Omental fat pad (tissue), 4 donors: ENCODE data around the gene MSRB3. TPM values are rescaled to one million over a fixed set of nuclear protein-coding genes. Genes with fewer than 3 reads are reported as not detected.

Experiments
- ATAC-seq: fragments of 150-250 bp; one replicate; pipeline ENCODE4 v1.9.1; 2016; ENCODE audit warnings: mild to moderate bottlenecking, moderate library complexity; ENCODE audit not compliant: low FRiP score
- DNase-seq: peaks from one replicate; pipeline ENCODE4 v3.0.0-alpha.2; 2019; ENCODE audit warnings: low spot score
- total RNA-seq, 4 donors: library from RNA; depleted of rRNA; stranded (reverse); fragments of >200 nt; gene quantifications; one replicate each; pipeline ENCODE4 v1.1.0, GENCODE V29; 2016
- TF ChIP-seq, protein P1 (sequence below), 3 donors: fragments of 450-650 bp; IDR thresholded peaks; one replicate each; pipeline ENCODE4 v1.5.1; 2016 to 2017; ENCODE audit warnings: antibody characterized with exemption in 3 of 3, mild to moderate bottlenecking in 3 of 3, moderate library complexity in 2 of 3

MSRB3 gene
- total RNA-seq, 4 donors from 2014 or later: 36.8 to 49.7 (median 44.8) TPM

DNA sequence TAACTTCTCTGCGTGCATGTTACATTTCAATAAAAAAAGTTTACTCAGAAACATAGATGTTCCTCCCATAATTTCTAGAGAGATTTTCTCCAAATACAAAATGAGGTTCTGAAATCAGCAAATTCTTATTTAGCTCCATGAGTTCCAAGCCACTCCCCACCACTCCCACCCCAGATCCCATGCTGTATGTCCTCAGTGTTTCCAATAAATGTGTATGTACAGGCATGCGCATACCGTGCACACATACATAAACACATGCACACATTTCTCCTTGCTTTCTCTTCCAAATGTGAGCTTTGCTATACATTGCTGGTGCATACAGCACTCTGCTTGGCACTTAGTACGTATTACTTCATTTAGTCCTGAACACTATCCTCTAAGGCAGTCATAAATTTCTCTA is 209.7 kb downstream of the MSRB3 start:
- ATAC-seq (no peak), DNase-seq (no peak)
- TF ChIP-seq, protein P1, sequence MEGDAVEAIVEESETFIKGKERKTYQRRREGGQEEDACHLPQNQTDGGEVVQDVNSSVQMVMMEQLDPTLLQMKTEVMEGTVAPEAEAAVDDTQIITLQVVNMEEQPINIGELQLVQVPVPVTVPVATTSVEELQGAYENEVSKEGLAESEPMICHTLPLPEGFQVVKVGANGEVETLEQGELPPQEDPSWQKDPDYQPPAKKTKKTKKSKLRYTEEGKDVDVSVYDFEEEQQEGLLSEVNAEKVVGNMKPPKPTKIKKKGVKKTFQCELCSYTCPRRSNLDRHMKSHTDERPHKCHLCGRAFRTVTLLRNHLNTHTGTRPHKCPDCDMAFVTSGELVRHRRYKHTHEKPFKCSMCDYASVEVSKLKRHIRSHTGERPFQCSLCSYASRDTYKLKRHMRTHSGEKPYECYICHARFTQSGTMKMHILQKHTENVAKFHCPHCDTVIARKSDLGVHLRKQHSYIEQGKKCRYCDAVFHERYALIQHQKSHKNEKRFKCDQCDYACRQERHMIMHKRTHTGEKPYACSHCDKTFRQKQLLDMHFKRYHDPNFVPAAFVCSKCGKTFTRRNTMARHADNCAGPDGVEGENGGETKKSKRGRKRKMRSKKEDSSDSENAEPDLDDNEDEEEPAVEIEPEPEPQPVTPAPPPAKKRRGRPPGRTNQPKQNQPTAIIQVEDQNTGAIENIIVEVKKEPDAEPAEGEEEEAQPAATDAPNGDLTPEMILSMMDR (IDR thresholded peaks at IDR 0.05): no peak

DNA sequence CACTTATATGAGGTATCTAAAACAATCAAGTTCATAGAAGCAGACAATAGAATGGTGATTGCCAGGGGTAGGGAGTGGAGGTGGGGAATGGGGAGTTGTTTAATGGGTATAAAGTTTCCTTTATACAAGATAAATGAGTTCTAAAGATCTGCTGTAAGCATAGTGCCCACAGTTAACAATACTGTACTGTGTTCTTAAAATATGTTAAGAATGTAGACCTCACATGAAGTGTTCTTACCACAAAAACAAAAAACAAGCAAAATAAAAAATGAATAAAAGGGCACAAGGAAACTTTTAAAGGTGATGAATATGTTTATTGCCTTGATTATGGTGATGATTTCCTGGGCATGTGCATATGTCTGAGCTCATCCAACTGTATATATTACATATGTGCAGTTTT is 211.8 kb downstream of the MSRB3 start:
- no peak for ATAC-seq
- TF ChIP-seq, protein P1 (IDR thresholded peaks at IDR 0.05): no peak
- DNase-seq: no peak

DNA sequence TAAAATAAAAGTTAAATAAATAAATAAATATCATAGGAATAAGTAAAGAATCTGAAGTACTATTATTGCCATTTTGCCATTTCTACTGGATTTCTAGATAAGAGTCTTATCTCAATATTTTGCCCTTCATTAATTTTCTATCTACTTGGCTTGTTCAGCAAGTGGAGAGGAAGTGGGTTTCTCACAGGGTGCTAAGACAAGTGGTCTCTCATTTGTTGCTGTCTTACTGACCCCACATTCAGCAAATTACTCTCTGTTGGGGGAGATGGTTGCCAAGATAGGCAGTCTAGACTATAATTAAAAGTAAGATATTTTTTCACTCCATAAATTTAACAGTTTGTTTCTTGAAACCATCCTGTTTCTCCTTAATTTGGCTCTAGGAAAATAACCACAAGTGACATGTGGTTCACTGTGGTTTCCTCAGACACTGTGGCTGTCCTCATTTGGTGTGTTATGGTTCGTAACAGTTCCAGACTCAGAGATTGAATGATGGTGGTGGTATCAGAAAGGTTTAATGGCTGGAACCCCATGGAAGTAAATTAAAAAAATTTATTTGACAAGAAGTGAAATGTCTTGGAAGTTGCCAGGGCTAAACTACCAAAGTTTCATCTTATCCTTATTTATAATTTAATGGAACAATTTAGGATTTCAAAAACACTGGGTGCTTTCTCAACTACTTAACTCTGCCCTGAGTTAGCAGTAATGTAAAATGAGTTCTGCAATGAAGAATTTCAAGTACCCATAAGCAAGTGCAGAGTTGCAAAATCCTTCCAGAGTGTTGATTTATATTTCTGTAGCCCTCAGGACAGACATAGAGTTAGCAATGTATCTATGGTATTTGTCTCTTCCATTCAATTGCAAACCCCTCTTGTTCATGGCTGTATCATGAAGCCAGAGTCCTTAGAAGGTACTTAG is 214.8 kb downstream of the MSRB3 start:
- ATAC-seq: no peak
- TF ChIP-seq, protein P1 (IDR thresholded peaks at IDR 0.05): no peak
- no peak for DNase-seq

DNA sequence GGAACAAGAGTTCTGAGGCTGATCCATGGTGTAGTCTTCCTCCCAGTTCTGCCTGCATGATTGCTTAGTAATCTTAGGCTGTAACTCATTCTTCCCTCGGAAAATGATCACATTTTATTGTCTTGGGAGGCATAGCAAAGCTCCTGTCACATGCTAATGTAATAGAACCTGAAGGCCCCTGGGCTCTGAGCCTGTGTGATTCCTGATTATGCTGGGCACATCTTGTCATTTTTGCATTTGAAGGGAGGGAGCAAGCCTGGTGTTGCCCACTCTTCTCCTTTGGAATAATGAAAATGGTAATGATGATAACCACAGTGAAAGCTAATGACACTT is 215.4 kb downstream of the MSRB3 start:
- TF ChIP-seq, protein P1 (IDR thresholded peaks at IDR 0.05): no peak
- DNase-seq (no peak), ATAC-seq (no peak)

DNA sequence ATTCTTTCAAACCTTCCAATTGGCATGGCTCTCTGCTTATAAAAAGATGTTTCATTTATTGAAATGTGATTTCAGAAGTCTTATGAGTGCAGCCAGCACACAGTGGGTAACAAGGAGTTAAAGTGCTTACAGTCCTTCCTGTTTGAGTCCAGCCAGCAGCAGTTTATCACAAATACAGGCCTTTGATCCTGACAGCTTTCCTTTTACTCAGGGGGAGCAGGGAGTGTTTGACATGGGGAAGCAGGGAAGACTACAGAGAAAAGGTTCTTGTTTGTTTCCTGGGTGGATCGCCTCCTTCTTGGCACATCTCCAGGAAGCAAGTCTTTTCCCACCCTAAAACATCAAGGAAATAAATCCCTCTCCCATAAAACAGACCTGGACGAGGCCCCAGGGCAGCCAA is 216.1 kb downstream of the MSRB3 start:
- no peak for DNase-seq
- TF ChIP-seq, protein P1 (IDR thresholded peaks at IDR 0.05): no peak
- ATAC-seq: no peak

DNA sequence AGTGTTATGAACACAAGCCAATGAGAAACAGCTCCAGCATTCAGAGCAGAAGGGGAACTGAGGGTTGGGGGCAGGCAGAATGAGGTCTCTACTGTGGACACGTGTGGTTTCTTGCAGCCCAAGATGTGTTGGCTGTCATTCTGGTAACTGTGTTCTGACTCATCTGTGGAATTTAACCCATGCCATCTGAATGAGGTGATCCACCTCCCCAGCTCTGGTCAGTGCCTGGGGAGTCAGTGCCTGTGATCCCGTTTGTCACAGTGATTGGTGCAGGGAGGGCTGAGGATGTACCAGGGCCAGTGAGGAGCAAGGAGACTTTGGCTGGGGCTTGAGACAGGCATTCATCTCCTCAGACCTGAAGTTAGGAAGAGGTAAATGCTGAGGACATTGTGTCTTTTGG is 216.8 kb downstream of the MSRB3 start:
- no peak for ATAC-seq

More for the DNA sequence above, 216.8 kb downstream of the MSRB3 start:
- TF ChIP-seq, protein P1 (IDR thresholded peaks at IDR 0.05): no peak
- DNase-seq: no peak
